ENCODE results near the gene PRKCA.

DNA sequence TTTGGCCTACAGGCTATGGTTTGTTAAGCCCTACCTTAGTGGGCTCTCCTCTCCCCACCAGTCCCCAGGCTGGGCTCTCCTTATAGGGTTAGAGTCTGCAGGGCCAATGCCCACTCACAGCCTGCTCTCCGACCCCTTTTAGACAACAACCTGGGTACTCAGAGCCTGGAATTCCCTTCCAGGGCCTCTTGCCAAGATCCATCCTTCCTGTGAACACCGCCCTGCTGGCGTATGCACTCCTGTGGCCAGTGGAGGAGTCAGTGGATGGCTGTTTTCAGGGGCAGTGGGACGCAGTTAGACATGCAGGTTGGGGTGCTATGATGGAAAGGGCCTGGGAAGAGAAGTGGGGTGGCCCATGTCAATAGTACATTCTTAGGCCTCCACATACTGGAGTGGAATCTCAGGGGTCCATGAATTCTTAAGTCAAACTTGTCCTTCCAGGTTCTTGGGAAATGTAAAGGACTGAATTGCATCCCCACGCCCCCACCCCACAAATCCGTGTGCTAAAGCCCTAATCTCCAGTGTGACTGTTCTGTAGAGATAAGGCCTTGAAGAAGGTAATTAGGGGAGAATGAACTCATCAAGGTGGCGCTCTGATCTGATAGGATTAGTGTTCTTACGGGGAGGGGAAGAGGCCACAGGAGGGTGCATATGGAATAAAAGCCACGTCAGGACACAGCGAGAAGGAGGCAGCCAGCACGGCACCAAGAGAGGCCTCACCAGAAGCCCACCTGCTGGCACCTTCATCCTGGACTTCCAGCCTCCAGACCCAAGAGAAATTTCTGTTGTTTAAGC is 450.9 kb downstream of the PRKCA start:
- TF ChIP-seq, protein P1, sequence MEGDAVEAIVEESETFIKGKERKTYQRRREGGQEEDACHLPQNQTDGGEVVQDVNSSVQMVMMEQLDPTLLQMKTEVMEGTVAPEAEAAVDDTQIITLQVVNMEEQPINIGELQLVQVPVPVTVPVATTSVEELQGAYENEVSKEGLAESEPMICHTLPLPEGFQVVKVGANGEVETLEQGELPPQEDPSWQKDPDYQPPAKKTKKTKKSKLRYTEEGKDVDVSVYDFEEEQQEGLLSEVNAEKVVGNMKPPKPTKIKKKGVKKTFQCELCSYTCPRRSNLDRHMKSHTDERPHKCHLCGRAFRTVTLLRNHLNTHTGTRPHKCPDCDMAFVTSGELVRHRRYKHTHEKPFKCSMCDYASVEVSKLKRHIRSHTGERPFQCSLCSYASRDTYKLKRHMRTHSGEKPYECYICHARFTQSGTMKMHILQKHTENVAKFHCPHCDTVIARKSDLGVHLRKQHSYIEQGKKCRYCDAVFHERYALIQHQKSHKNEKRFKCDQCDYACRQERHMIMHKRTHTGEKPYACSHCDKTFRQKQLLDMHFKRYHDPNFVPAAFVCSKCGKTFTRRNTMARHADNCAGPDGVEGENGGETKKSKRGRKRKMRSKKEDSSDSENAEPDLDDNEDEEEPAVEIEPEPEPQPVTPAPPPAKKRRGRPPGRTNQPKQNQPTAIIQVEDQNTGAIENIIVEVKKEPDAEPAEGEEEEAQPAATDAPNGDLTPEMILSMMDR (IDR thresholded peaks at IDR 0.05): no peak
- TF ChIP-seq POLR2A (IDR thresholded peaks at IDR 0.05) (no peak), EP300 (IDR thresholded peaks at IDR 0.05) (no peak)
